Measurements from ENCODE around the gene PLCL2.

The PLCL2 gene

DNA sequence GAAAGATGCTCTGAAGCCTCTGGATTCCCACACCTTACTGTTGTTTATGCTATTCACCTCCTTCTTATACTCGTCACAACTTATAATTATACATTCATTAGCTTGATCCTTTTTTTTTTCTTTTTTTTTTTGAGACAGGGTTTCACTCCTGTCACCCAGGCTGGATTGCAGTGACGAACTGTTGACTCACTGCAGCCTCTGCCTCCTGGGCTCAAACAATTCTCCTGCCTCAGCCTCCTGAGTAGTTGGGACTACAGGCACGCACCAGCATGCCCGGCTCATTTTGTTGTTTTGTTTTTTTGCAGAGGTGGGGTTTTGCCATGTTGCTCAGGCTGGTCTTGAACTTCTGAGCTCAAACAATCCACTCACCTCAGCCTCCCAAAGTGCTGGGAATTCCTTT lies 143.6 kb downstream of the PLCL2 start:
- no peak overlapping the region for H3K9ac ChIP-seq (ENCODE audit: low read length)
- H3K27ac ChIP-seq (ENCODE audit: low read depth, low read length, poor library complexity, severe bottlenecking) = peak overlapping the region; percentile 17
- H3K9me2 ChIP-seq (ENCODE audit: low read depth, low read length) = no peaks in the 10 kb centered on the region
- no peaks in the 10 kb centered on the region for H3F3A ChIP-seq (ENCODE audit: insufficient read depth, low read length)
- peaks cover 45% of the 10 kb centered on the region for H3K4me1 ChIP-seq (ENCODE audit: insufficient read depth, low read length, severe bottlenecking)
- H3K27me3 ChIP-seq (ENCODE audit: insufficient read depth, low read length) = no peaks in the 10 kb centered on the region
- no peaks in the 10 kb centered on the region for H3K9me3 ChIP-seq (ENCODE audit: low read length)
- no peaks in the 10 kb centered on the region for H4K20me1 ChIP-seq (ENCODE audit: insufficient read depth, low read length)
- H3K4me3 ChIP-seq (ENCODE audit: low read depth, low read length, poor library complexity, severe bottlenecking) = no peak overlapping the region
- H3K4me2 ChIP-seq (ENCODE audit: low read length) = no peak overlapping the region
- no peaks in the 10 kb centered on the region; the same call in 1 of the 2 replicates for H3K79me2 ChIP-seq (ENCODE audit: insufficient read depth, low read length)
- TF ChIP-seq, protein P1, sequence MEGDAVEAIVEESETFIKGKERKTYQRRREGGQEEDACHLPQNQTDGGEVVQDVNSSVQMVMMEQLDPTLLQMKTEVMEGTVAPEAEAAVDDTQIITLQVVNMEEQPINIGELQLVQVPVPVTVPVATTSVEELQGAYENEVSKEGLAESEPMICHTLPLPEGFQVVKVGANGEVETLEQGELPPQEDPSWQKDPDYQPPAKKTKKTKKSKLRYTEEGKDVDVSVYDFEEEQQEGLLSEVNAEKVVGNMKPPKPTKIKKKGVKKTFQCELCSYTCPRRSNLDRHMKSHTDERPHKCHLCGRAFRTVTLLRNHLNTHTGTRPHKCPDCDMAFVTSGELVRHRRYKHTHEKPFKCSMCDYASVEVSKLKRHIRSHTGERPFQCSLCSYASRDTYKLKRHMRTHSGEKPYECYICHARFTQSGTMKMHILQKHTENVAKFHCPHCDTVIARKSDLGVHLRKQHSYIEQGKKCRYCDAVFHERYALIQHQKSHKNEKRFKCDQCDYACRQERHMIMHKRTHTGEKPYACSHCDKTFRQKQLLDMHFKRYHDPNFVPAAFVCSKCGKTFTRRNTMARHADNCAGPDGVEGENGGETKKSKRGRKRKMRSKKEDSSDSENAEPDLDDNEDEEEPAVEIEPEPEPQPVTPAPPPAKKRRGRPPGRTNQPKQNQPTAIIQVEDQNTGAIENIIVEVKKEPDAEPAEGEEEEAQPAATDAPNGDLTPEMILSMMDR (IDR thresholded peaks at IDR 0.05; ENCODE audit: low read length) = no peak
- TF ChIP-seq EZH2 (IDR thresholded peaks at IDR 0.05; ENCODE audit: borderline replicate concordance, low read length) = no peak
- no peak overlapping the region for H2AFZ ChIP-seq (ENCODE audit: low read length)
- H3K36me3 ChIP-seq (ENCODE audit: insufficient read depth, low read length) = peaks cover 13% of the 10 kb centered on the region; the same call in 1 of the 2 replicates

DNA sequence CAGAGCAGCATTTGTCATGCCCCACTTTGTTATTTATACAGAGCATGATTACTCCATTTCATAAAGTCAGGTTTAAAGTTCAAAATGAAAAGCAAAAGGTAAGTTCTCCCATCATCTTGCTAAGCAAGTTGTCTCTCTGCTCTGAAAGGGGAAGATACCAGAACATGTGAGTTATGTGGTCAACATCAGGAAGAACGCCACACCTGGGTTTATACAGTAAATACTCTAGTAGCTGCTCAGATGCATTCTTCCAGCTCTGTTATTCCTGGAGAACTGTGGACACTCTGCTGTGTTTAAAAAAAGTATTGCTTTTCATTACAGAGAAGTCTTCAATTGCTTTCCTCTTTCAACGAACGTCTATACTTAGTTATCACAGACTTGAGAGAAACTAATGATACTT lies 145.7 kb downstream of the PLCL2 start:
- no peak for TF ChIP-seq EZH2 (IDR thresholded peaks at IDR 0.05; ENCODE audit: borderline replicate concordance, low read length)
- TF ChIP-seq, protein P1 (IDR thresholded peaks at IDR 0.05; ENCODE audit: low read length) = no peak
- no peak overlapping the region for H3K9ac ChIP-seq (ENCODE audit: low read length)
- H3K4me2 ChIP-seq (ENCODE audit: low read length) = peak overlapping the region; percentile 21; the same call in 1 of the 2 replicates

DNA sequence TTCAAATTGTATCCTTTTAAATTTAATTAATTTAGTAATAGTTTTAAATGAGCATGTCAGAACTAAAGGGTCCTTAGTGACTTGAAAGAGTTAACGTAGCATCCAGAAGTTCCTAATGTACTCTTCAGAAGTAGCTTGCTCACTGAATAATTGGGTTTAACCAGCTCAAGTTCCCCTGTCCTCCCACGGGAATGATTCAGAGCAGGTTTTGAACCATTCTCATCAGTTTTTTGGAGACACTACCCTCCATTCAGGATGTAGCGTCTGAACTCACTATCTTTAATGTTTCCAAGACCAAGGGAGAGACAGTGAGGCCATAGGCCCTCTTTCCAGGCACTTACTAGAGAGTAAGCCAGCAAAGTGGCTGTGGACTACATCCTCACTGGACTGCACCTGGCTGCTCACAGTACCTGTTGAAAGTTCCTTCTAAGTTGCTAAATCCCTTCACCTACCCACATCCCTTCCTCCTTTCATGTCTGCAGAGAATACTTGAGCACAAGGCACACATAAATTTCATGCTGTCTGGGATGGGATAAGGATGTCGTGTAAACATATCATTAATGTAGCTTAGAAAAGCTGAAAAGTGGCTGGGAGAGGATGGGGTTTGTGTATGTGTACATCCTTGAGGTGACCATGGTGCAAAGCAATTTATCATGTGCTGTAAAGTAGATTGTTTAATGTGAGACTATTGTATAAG lies 146.3 kb downstream of the PLCL2 start:
- Histone ChIP-seq H3F3A (ENCODE audit: insufficient read depth, low read length) (no peaks in the 10 kb centered on the region), H3K27me3 (ENCODE audit: insufficient read depth, low read length) (no peaks in the 10 kb centered on the region), H2AFZ (ENCODE audit: low read length) (no peak overlapping the region), H3K4me2 (ENCODE audit: low read length) (no peak overlapping the region), H3K27ac (ENCODE audit: low read depth, low read length, poor library complexity, severe bottlenecking) (no peak overlapping the region), H3K4me3 (ENCODE audit: low read depth, low read length, poor library complexity, severe bottlenecking) (no peak overlapping the region), H3K9ac (ENCODE audit: low read length) (no peak overlapping the region), H3K36me3 (ENCODE audit: insufficient read depth, low read length) (peaks cover 11% of the 10 kb centered on the region; the same call in 1 of the 2 replicates), H3K9me2 (ENCODE audit: low read depth, low read length) (no peaks in the 10 kb centered on the region), H4K20me1 (ENCODE audit: insufficient read depth, low read length) (no peaks in the 10 kb centered on the region), H3K79me2 (ENCODE audit: insufficient read depth, low read length) (no peaks in the 10 kb centered on the region), H3K9me3 (ENCODE audit: low read length) (no peaks in the 10 kb centered on the region), H3K4me1 (ENCODE audit: insufficient read depth, low read length, severe bottlenecking) (peaks cover 45% of the 10 kb centered on the region)
- TF ChIP-seq, protein P1 (IDR thresholded peaks at IDR 0.05; ENCODE audit: low read length) = no peak
- TF ChIP-seq EZH2 (IDR thresholded peaks at IDR 0.05; ENCODE audit: borderline replicate concordance, low read length) = no peak

More for the DNA sequence above, 145.7 kb downstream of the PLCL2 start:
- Histone ChIP-seq H3K27me3 (ENCODE audit: insufficient read depth, low read length) (no peaks in the 10 kb centered on the region), H3K4me3 (ENCODE audit: low read depth, low read length, poor library complexity, severe bottlenecking) (no peak overlapping the region), H3K27ac (ENCODE audit: low read depth, low read length, poor library complexity, severe bottlenecking) (peak overlapping the region; percentile 59), H2AFZ (ENCODE audit: low read length) (no peak overlapping the region), H3K79me2 (ENCODE audit: insufficient read depth, low read length) (no peaks in the 10 kb centered on the region; the same call in 1 of the 2 replicates), H3K36me3 (ENCODE audit: insufficient read depth, low read length) (peaks cover 11% of the 10 kb centered on the region; the same call in 1 of the 2 replicates), H4K20me1 (ENCODE audit: insufficient read depth, low read length) (no peaks in the 10 kb centered on the region), H3F3A (ENCODE audit: insufficient read depth, low read length) (no peaks in the 10 kb centered on the region), H3K9me2 (ENCODE audit: low read depth, low read length) (no peaks in the 10 kb centered on the region), H3K4me1 (ENCODE audit: insufficient read depth, low read length, severe bottlenecking) (peaks cover 45% of the 10 kb centered on the region), H3K9me3 (ENCODE audit: low read length) (no peaks in the 10 kb centered on the region)

All from OCI-LY1 (cell line).